ENCODE data around the gene TTC9B. TPM values are rescaled to one million over a fixed set of nuclear protein-coding genes. Genes with fewer than 3 reads are reported as not detected.

TTC9B gene
- total and polyA plus RNA-seq, 4 donors = 0.14 TPM; not detected in 3

DNA sequence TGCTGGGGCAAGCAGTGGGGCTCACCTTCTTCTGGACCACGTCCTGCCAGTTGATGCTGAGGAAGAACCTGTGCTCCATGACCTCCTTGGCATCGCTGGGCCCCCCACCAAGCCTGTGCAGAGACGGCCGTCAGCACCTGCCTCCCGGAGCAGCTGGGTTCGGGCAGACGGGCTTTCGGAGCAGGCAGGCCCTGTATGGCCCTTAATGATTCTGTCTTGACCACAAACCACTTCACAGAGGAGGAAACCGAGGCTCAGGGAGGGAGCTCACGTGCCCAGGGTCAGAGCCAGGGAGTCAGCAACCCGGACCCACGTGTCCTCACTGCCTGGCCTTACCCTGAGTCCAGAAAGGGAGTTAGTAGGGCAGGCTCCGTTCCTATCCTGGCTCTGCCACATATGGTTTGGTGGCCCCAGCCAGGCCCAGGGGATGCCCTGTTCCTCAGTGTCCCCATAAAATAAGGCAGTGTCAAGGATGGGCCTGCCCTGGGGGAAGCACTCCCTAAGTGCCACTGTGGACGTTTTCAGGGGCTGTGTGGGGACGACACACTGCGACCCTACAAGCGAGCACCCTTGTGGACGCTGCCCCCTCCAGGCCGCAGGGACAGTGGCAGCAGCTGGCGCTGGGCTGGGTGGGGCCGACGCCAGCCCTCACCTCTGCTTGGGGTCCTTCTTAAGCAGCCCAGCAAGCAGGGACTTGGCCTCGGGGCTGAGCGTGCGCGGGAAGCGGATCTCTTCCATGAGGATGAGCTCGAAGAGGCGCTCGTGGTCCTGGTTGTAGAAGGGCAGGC, 17.2 kb upstream of the TTC9B start (continued):
- TF ChIP-seq JUND (IDR thresholded peaks at IDR 0.05) = no peak
- no peak for TF ChIP-seq FOXA1 (IDR thresholded peaks at IDR 0.05)
- TF ChIP-seq HNF4A (conservative IDR thresholded peaks at IDR 0.05) = no peak
- TF ChIP-seq, protein P1, sequence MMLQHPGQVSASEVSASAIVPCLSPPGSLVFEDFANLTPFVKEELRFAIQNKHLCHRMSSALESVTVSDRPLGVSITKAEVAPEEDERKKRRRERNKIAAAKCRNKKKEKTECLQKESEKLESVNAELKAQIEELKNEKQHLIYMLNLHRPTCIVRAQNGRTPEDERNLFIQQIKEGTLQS (IDR thresholded peaks at IDR 0.05) = no peak
- no peak for TF ChIP-seq GABPA (IDR thresholded peaks at IDR 0.05 in 1 of 2, conservative IDR thresholded peaks at IDR 0.05 in 1 of 2)
- TF ChIP-seq, protein P2, sequence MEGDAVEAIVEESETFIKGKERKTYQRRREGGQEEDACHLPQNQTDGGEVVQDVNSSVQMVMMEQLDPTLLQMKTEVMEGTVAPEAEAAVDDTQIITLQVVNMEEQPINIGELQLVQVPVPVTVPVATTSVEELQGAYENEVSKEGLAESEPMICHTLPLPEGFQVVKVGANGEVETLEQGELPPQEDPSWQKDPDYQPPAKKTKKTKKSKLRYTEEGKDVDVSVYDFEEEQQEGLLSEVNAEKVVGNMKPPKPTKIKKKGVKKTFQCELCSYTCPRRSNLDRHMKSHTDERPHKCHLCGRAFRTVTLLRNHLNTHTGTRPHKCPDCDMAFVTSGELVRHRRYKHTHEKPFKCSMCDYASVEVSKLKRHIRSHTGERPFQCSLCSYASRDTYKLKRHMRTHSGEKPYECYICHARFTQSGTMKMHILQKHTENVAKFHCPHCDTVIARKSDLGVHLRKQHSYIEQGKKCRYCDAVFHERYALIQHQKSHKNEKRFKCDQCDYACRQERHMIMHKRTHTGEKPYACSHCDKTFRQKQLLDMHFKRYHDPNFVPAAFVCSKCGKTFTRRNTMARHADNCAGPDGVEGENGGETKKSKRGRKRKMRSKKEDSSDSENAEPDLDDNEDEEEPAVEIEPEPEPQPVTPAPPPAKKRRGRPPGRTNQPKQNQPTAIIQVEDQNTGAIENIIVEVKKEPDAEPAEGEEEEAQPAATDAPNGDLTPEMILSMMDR (IDR thresholded peaks at IDR 0.05; ENCODE audit: low read depth, low read length, missing input control) = no peak
- TF ChIP-seq FOXA2 (IDR thresholded peaks at IDR 0.05) = no peak

DNA sequence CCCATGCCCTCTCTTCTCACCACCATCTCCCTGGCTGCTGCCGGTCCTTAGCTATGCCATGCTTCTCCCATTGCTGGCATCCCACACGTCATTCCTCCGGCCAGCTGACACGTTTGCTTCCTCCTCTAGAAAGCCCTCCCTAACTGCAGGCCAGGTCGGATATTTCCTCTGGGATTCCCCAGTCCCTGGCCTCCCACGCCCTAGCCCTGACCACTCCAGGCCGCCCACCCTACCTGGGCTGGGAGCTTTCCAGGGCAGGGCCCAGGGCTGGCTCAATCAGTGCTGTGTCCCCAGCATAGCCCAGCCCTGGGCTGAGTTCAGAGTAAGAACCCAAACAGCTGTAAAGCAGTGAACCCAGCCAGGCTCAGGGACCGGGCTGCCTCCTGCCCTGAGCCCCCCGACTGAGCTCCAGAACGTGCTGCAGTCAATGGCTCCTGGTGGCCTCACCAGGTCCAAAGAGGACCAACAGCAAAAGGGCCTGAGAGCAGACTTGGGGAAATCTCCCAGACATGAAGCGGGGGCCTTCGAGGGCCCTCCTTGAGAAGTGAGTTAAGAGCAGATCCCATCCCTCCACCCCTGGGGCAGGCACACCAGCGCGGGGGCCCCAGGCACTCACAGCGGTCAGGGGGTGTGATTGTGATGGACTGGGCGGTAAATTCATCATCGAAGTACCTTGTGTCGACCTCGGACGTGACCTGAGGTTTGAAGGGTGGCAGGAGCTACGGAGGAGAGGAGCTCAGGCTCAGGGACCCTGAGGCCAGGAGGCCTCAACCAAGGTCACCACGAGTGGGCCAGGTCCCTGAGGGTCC, 16.4 kb upstream of the TTC9B start:
- peaks cover 15 to 57% (median 30%) of the 10 kb centered on the region in 4 donors for H3K36me3 ChIP-seq (ENCODE audit: control insufficient read depth in 4 of 4, insufficient read depth in 3 of 4, low read depth in 1 of 4, low read length in 3 of 4)
- no peak for DNase-seq (ENCODE audit: low spot score)
- H3K4me1 ChIP-seq (ENCODE audit: control insufficient read depth in 4 of 4, insufficient read depth in 4 of 4, low read length in 3 of 4) = peaks cover 4 to 16% (median 12%) of the 10 kb centered on the region in 4 donors
- no peaks in the 10 kb centered on the region for H3K9me3 ChIP-seq (ENCODE audit: control insufficient read depth in 4 of 4, low read length in 3 of 4)
- H3K27me3 ChIP-seq (ENCODE audit: control insufficient read depth in 4 of 4, insufficient read depth in 4 of 4, low read length in 3 of 4) = no peaks in the 10 kb centered on the region
- WGBS = 93% methylated on average over 22 of the region's 22 CpGs
- H3K9ac ChIP-seq (ENCODE audit: low read depth in 1 of 2, low read length in 2 of 2) = no peak overlapping the region
- TF ChIP-seq GABPA (IDR thresholded peaks at IDR 0.05 in 1 of 2, conservative IDR thresholded peaks at IDR 0.05 in 1 of 2) (no peak), RXRA (IDR thresholded peaks at IDR 0.05) (no peak), SP1 (IDR thresholded peaks at IDR 0.05) (no peak), NR2F2 (IDR thresholded peaks at IDR 0.05) (no peak), HNF4A (conservative IDR thresholded peaks at IDR 0.05) (no peak), FOXA2 (IDR thresholded peaks at IDR 0.05) (no peak), FOXA1 (IDR thresholded peaks at IDR 0.05) (no peak), HNF4G (IDR thresholded peaks at IDR 0.05) (no peak)
- TF ChIP-seq, protein P2 (IDR thresholded peaks at IDR 0.05; ENCODE audit: low read depth, low read length, missing input control) = no peak
- TF ChIP-seq, protein P1 (IDR thresholded peaks at IDR 0.05) = no peak
- no peak overlapping the region for H3K27ac ChIP-seq (ENCODE audit: low read depth in 1 of 2, low read length in 2 of 2)
- no peak overlapping the region for H3K4me3 ChIP-seq (ENCODE audit: low read depth in 1 of 3, low read length in 3 of 3)

DNA sequence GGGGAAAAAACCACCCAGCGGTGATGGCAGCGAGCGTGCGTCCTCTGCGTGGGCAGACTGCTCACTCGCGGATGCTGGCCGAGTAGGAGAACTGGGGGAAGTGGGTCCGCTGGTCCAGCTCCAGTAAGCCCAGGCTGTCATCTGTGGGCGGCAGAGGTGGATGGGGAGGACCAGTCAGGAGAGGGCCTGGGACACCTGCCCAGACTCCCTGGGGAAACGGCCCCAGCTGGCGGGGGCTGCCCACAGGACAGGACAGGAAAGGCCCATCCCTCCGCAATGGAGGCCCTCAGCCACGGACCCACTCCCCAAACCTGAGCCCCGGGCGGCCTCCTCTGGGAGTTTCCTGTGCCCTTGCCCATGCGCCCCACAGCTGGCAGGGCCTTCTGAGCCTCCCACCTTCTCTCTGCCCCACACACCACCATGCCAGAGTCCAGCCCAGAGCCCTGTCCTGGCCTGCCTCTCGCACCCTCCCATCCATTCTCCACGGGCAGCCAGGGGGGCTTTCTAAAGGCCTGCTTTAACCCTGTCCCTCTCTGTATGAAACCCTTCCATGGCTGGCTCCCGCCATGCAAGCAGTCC, 15.7 kb upstream of the TTC9B start:
- Histone ChIP-seq H3K36me3 (ENCODE audit: control insufficient read depth in 4 of 4, insufficient read depth in 3 of 4, low read depth in 1 of 4, low read length in 3 of 4) (peaks cover 11 to 50% (median 25%) of the 10 kb centered on the region in 4 donors), H3K4me1 (ENCODE audit: control insufficient read depth in 4 of 4, insufficient read depth in 4 of 4, low read length in 3 of 4) (peaks cover 4 to 16% (median 12%) of the 10 kb centered on the region in 4 donors)
- DNase-seq (ENCODE audit: low spot score) = no peak
- TF ChIP-seq EGR1 (IDR thresholded peaks at IDR 0.05; ENCODE audit: low read depth in 2 of 2) (no peak), TAF1 (conservative IDR thresholded peaks at IDR 0.05) (no peak), RAD21 (IDR thresholded peaks at IDR 0.05) (no peak), SP1 (IDR thresholded peaks at IDR 0.05) (no peak), FOXA1 (IDR thresholded peaks at IDR 0.05) (no peak), HNF4A (conservative IDR thresholded peaks at IDR 0.05) (no peak), GABPA (IDR thresholded peaks at IDR 0.05 in 1 of 2, conservative IDR thresholded peaks at IDR 0.05 in 1 of 2) (no peak), NR2F2 (IDR thresholded peaks at IDR 0.05) (no peak), JUND (IDR thresholded peaks at IDR 0.05) (no peak)
- TF ChIP-seq, protein P3, sequence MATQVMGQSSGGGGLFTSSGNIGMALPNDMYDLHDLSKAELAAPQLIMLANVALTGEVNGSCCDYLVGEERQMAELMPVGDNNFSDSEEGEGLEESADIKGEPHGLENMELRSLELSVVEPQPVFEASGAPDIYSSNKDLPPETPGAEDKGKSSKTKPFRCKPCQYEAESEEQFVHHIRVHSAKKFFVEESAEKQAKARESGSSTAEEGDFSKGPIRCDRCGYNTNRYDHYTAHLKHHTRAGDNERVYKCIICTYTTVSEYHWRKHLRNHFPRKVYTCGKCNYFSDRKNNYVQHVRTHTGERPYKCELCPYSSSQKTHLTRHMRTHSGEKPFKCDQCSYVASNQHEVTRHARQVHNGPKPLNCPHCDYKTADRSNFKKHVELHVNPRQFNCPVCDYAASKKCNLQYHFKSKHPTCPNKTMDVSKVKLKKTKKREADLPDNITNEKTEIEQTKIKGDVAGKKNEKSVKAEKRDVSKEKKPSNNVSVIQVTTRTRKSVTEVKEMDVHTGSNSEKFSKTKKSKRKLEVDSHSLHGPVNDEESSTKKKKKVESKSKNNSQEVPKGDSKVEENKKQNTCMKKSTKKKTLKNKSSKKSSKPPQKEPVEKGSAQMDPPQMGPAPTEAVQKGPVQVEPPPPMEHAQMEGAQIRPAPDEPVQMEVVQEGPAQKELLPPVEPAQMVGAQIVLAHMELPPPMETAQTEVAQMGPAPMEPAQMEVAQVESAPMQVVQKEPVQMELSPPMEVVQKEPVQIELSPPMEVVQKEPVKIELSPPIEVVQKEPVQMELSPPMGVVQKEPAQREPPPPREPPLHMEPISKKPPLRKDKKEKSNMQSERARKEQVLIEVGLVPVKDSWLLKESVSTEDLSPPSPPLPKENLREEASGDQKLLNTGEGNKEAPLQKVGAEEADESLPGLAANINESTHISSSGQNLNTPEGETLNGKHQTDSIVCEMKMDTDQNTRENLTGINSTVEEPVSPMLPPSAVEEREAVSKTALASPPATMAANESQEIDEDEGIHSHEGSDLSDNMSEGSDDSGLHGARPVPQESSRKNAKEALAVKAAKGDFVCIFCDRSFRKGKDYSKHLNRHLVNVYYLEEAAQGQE (IDR thresholded peaks at IDR 0.05) = no peak
- TF ChIP-seq, protein P1 (IDR thresholded peaks at IDR 0.05) = no peak
- TF ChIP-seq, protein P4, sequence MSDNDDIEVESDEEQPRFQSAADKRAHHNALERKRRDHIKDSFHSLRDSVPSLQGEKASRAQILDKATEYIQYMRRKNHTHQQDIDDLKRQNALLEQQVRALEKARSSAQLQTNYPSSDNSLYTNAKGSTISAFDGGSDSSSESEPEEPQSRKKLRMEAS (IDR thresholded peaks at IDR 0.05) = no peak

More for the DNA sequence above, 15.7 kb upstream of the TTC9B start:
- WGBS = 94% methylated on average over 20 of the region's 20 CpGs
- H3K27ac ChIP-seq (ENCODE audit: low read depth in 1 of 2, low read length in 2 of 2) = no peak overlapping the region
- no peak overlapping the region for H3K9ac ChIP-seq (ENCODE audit: low read depth in 1 of 2, low read length in 2 of 2)
- H3K27me3 ChIP-seq (ENCODE audit: control insufficient read depth in 4 of 4, insufficient read depth in 4 of 4, low read length in 3 of 4) = no peaks in the 10 kb centered on the region
- H3K4me3 ChIP-seq (ENCODE audit: low read depth in 1 of 3, low read length in 3 of 3) = no peak overlapping the region
- no peaks in the 10 kb centered on the region for H3K9me3 ChIP-seq (ENCODE audit: control insufficient read depth in 4 of 4, low read length in 3 of 4)

Data from liver (tissue), 9 donors.